Stimulated activated CD8-positive, alpha-beta memory T cell treated with anti-CD3 and anti-CD28 coated beads, Interleukin-4, amount 100 ng/mL, for 48 hours (primary cell): ENCODE measurements around the gene KMT5B.

ENCODE experiments used
- DNase-seq: peaks from one replicate; pipeline ENCODE4 v3.0.0-alpha.2; 2020

Gene KMT5B

DNA sequence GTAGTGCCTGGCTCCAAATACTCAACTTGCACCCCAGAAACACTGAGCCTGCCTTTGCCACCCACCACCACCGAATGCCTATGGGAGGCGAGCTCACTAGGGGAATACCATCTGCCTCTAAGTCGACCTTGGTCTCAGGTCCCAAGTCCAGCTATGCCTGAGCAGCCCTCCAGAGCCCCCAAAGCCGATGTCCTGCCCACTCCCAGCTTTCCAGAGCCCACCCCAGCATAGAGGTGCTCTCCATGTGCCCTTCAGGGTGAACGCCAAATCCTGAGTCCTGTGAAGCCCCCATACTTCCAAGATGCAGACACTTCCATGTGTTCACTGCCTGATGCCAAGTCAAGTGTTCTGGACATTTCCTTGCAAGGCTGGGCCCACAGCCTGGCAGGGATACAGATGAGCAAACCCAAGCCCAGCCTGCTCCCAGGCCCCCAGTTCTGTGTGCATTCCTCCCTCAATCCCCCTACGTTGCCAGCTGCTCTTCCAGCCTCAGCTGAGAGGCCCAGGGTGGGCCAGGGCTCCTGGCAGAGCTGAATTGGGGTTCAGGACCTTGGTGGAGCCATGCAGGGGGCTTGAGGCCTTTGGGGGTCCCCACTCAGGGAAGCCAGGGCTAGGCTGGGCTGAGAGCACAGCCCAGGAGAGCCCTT, 2.6 kb upstream of the KMT5B start:
- DNase-seq: no peak

DNA sequence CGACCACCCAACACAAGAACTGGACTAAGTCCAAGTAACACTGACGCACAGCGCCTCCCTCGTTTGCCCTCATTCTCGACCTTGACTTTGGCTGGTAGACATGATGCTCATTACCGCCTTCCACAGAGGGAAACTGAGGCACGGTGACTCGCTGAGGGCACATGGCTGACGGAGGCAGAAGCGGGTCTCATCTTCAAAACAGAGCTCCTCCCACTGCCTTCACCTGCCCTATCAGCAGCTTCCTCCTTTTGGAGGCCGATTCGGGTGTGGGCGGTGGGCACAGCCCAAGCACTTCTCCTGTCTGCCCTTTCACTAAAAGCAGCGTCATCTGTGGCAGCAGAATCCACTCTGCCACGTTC, 2.0 kb upstream of the KMT5B start:
- DNase-seq: peak; percentile 54

DNA sequence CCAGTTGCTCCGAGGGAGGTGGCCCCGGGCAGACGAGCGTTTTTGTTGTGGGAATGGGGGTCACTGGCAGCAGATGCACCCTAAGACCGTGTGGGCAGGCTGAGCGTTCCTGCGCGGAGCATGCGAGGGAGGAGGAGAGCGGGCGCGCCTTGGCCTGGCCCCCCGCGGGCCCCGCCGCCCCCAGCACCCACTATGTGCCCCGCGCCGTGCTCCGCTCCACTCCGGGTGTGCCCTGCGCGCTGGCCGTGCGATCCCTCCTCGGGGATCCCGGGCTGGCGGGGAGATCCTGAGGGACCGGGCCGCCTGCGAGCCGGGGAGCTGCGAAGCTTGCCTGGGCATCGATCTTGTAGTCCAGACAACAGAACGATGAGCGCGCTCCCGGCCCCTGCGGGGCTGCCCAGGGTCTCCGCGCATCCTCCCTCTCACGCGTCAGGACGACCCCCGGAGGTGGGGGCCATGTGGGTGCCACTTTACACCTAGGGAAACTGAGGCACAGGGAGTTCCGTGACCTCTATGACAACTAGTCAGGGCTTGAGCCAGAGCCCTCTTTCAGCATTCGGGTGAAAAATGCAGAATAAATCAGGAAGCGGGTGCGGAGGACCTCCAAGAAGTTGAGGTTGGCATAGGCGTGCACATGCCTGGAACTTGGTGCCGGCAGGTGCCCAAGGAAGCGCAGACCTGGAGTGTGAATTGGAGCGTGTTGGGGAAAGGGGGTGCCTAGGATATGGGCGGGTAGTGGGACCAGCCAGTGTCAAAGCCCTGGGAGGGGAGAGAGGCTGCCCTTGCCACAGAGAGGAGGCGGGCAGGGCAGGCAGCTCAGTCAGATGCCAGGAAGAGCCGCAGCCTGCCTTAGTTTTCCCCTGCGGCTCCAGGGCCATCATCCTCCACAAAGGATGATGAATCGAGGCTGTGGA, 1.3 kb upstream of the KMT5B start:
- peak; percentile 35 for DNase-seq

DNA sequence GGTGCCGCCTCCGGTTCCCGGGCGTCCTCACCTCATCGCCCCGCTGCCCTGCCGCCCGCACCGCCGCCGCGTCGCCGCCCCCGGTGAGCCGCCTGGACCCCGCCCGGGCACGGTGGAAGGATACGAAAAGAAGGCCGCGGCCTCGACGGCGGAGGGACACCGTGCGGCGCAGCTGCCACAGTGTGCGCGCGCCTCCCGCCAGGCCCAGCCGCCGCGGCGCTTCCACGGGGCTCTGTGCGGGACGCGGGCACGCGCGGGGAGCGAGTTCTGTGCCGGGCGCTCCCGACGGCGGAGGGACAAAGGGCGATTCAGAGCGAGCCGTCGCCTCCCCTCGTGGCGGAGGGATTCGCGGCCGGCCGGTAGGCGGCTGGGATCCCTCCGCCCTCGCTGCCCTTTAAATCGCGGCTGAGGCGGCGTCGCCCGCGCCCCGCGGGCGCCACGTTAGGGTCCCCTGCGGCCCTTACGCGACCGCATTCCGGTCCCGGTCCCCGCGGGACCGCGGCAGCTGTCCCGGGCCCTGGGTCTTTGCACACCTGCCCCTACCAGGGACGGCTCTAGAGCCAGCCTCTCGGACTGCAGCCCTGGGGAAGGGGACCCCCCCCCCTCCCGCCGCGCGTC, 568 bp upstream of the KMT5B start:
- peak; percentile 81 for DNase-seq

DNA sequence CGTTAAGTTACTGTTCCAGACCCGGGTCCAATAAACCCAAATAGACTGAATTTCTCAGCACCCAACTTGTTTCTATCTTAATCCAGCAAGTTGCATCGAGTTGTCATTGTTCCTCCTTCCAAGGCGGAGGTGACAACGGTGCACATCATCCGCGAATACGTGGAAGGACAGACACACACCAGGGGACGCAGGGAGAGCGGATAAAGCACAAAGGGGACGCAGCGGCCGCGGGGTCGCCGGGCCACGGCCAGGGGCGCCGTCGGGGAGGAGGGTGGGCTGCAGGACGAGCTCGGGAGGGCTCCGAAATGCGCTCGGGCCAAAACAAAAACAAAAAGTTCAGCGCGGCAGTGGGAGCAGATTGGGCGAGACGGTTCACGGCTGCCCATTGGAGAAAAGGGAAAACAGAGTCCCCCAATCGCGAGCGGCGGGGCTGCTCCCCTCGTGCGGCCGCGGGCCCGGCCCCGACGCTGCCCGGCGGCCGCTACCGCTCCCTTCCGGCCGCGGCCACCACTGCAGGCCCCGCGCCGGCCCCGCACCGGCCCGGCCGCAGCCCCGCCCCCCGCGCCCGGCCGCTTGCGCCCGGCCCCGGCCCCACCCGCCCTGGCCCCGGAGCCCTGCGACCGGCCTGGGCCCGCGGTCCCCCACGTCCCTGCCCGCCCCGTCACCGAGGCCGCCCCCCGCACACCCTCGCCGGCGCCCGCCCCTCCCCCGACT, 518 bp downstream of the KMT5B start:
- peak; percentile 71 for DNase-seq

DNA sequence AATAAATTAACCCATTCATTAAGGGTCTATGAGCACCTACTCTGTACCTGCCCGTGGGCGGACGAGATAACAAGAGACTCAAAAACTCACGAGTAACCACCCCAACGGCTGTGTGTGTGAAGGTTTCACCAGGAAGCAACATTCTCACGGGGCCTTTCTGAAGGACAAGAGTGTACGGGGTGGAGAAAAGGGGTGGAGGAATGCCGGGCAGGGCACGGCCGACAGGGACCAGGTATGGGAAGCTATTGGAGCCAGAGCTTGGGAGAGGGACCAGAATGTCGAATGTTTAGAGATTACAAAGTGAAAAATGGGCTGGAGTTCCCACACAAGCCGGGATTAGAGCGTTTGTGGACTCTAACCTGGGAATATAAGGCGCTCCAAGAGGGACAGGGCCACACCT, 1.6 kb downstream of the KMT5B start:
- no peak for DNase-seq

DNA sequence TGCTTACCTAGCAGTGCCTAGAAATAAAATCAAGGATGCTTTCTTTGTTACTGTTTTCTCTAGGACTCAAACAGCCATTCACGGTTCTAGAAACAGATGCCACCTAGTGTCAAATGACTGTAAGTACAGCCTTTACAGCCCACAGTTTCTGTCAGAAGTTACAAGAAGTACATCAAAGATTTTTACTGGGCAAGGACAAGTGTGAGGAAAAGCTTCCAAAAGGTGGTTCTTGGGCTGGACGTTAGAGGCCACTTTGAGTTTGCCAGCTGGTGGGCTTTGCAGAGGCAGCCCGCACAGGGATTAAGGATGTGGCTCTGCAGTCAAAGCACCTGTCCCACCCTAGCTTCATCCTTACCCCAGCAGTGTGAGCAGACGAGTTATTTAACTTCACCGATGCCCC, 6.9 kb downstream of the KMT5B start:
- DNase-seq: no peak

DNA sequence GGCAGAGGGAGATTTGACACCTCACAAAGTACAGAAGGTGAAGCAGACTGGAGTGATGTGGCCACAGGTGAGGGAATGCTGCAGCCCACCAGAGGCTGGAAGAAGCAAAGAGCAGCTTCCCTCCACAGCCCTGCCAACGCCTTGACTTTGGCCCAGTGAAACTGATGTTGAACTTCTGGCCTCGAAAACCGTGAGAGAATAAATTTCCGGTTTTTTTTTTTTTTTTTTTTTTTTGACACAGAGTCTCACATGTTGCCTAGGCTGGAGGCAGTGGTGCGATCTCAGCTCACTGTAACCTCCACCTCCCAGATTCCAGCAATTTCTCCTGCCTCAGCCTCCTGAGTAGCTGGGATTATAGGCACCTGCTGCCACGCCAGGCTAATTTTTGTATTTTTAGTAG, 8.7 kb downstream of the KMT5B start:
- no peak for DNase-seq

DNA sequence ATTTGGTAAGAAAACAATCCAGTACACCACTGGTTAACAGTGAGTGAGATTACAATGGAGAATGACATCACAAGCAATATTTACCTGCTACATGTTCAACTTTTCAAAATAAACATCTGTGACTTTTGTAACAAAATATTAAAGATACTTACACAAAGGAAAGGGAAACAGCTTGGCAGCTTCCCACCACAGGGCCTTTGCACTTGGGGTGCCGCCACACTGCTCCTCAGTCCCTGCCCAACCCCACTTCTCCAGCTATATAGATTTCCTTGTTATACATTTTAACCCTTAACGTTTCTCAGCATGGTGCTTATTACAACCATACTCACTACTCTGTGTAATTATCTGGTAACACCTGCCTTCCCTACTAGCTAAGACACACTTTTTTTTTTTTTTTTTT, 10.9 kb downstream of the KMT5B start:
- DNase-seq: no peak

DNA sequence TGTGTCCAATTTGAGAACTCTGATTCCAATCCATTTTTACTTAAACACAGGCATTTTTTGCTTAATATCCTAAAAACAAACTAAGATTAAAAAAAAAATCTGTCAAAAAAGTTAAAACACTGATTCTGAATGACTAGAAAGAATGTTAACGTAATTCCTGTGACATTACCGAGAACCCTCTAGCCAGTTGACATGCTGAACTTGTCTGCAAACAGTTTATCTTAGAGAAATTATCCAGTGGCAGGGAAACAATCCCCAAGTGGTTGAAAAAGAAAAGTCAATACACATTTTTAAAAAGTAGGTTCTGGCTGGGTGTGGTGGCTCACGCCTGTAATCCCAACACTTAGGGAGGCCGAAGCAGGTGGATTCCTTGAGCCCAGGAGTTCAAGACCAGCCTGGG, 11.6 kb downstream of the KMT5B start:
- no peak for DNase-seq

DNA sequence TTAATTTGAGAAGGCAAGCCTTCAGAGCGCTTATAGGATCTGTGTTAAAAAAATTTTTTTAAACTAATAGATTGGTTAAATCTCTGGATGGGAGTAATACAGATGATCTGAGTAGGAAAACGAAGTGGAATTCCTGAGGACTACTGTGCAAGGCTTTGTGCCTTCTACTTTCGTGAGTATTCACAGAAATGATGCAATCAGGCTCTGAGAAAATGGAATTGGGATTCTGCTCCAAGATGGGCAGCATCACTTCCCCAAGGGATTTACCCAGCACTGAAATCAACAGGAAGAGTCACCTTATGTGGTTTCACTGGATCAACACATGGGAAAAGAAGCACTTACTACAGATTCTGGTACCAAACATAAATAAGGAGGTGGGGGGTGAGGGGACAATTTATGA, 12.5 kb downstream of the KMT5B start:
- no peak for DNase-seq

DNA sequence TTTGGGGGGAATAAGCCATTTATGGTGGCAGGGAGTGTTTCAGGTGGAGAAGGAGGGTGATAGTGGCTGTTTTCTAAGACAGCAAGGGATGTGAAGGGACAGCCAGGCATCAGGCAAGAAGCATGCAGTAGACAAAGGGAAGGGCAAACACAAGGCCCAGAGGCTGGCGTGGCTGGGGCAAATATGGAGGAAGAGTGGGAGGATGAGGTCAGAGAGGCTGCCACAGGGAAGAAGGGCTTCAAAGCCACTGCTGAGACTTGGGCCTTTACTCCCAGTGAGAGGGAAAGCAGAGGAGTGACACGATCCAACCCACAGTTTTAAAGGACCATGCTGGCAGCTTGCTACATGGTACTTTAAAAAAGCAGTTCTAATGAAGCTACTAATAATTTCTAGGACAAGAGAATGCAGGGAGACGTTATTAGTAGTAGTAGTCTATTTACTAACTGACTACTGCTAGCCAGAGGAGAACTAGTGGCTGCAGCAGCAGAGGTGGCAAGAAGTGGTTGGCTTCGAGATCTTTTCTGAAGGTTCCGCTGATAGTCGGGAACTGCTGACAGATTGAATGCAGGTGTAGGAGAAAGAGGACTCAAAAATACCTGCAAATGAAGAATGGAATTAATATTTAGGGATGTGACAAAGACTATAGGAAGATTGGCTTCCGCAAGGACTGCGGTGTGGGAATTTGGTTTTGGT, 13.7 kb downstream of the KMT5B start:
- no peak for DNase-seq

DNA sequence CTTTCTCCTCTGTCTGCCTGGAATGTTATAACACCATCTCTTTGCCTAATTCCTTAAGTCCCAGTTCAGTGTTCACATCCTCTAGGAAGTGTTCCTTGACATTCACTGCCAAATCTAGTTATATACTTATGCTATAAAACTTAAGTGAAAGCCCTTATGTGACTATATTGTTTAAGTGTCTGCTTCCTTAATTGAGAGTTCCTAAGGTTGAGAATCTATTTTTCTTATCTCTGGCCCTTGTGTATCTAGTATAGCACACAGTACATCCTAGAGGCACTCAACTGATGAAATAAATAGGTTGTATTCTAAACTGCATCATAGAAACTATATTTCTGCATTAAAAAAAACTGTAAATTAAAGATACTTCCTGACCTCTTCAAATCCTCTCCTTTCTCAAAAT, 16.9 kb downstream of the KMT5B start:
- no peak for DNase-seq

DNA sequence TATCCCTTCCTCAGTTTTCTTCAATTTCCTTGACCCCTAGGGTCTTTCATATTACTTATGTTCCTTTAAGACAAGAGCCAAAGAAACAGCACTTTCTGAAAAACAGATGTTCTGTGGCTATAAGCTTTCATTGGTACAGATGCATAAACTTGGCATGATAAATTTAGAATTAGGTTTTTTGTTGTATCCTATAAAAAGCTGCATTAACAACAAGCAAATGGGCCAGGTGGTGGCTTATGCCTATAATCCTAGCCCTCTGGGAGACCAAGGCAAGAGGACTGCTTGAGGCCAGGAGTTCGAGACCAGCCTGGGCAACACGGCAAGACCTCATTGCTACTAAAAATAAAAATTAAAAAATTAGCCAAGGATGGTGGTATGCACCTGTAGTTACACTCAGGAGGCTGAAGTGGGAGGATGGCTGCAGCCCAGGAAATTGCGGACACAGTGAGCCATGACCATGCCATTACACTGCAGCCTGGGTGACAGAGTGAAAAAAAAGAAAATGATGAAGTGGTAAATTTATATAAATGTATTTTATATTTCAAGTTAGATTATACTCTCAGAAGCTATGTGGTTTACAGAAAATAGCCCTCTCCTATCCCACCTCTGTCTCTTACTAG, 18.3 kb downstream of the KMT5B start:
- DNase-seq: no peak

DNA sequence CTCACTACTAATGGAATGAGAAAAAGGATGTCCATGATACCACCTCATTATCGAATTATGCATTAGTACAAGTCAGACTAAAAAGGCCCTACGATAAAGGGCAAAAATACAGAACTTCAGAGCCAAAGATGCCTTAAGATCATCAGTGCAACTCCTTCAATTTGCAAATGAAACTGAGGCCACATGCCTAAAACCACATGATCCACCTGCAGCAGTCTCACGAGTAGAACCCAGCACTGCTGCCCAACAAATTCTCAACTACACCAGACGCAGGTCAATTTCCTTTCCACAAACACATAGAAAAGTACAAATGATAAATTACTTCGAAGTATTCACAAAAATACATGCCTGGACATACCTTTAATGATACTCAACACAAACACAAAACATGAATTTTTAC, 20.1 kb downstream of the KMT5B start:
- no peak for DNase-seq

DNA sequence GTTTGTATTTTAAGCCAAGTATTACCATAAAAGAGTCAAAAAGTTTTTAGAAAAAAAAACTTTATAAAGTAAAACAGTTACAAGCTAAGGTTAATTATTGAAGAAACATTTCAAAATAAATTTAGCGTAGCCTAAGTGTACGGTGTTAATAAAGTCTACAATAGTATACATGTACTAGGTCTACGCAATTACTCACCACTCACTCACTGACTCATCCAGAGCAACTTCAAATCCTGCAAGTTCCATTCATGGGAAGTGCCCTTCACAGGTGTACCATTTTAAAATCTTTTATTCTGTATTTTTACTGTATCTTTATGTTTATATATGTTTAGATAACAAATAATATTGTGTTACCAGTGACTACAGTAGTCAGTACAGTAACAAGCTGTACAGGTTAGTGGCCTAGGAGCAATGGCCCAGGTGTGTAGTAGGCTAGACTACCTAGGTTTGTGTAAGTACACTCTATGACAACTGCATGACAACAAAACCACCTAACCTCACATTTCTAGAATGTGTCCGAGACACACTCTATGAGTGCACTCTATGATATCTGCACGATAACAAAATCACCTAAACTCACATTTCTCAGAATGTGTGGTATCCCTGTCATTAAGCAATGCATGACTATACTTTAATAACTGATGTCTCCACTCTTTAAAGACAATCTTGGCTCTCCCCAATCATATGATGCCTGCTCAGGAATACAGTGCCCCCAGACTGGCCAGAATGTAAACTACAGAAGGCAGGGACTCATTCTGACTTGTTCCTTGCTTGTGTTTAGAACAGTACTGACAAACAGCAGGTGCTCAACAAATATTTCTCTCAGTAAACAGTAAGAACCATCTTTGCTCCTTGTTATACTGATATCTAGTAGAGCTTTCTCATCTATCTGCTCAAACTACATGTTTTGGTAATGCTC, 21.2 kb downstream of the KMT5B start:
- DNase-seq: no peak

DNA sequence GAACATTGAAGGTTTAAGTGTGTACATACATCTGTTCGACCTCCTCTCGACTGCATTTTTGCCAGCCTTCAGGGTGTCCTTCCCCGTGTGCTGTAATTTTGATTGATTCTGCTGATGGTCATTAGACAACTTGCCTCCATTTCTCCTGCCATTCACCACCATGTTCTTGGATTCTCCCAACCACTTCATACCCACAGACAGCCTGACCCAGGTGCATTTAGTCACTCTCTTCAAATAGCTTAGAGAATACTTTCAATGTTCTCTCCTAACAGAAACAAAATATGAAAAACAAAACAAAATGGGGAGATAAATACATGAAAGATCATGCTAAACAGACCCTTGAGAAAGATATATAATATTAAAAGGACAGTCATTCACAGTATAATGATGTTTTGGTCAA, 23.2 kb downstream of the KMT5B start:
- DNase-seq: no peak

DNA sequence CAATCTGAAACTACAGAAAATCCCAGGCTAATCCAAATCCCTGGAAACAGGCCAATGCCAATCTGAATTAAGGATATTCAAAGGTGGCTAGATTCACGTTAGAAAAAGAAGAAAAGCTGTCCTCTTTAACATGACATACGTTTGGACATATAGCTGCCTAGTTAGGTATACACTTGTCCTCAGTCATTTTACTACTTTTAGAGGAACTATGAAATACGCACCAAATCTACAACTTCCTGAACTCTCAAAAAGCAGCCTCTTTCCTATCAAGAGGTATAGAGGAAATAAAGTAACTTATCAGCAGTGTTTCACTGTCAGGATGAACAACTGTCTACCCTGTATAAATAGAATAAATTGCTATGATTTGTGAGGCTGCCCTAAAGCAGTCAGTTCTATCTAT, 24.0 kb downstream of the KMT5B start:
- no peak for DNase-seq

DNA sequence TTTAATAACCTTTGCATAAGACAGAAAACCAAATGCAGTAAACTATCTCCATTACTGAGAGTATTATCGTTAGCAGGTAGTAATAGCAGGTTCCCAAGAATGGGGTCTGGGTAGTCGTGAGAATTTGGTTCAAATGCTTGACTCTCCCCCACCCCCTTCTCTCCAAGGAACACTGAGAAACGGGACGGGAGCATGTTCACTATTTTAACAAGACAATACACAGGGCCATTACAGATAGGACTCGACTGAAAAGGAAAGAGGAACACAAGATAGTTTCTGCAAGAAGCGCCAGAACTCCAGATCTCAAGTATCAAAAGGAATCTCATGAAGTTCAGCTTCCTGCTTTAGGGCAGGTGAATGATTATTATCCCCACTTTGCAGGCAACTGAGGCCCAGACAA, 27.0 kb downstream of the KMT5B start:
- DNase-seq: no peak

DNA sequence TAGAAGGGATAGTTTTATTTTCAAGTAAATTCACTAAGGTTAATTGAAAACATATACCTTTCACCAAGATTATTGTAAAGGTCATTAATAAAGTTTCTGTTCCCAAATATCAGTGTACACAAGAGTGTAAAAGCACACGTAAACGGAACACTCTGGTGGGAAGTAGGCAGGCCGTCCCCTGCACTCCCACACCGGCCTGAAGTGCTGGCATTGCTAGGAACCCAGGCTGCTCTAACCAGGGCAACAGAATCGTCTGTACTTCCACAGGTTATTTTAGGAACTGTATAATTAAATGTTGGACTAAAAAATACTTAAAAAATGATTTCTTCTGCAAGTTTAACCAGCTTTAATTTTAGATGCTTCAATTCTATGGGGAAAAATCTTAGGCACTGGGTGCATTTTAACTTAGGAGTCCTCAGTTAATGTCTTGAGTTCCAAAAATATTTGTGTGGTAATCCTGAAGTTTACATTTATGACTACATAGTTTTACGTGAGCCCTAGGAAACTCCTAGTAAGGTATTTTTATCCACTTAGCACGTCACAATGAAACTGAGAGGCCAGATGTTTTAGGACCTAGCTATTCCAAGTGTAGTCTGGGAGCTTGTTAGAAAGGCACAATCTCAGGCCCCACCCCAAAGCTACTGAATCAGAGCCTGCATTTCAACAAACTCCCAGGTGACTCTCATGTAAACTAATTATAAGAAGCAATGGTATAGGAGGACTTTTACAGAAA, 31.2 kb downstream of the KMT5B start:
- no peak for DNase-seq

DNA sequence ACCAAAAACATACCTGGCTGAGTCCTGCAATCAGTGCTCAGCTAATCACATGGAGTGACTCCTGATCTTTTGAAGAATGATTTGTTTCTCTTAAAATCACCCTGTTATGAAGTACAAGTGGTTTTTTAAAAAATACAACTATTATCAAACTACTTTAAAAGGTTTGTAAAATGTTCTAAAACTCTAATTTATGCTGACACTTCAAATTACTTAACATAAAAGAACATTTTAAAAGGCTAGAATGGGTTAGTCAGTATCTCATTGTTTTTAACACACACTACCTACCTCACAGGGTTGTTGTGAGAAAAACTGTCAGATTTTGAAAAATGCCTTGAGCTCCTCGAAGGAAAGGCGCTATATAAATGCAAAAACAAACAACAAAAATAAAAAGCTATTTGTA, 33.2 kb downstream of the KMT5B start:
- no peak for DNase-seq
